ENCODE results near the gene CAPN1. TPM values are rescaled to one million over a fixed set of nuclear protein-coding genes. Genes with fewer than 3 reads are reported as not detected.

Gene CAPN1
- polyA plus RNA-seq, 4 donors = 107 to 218 (median 205) TPM

DNA sequence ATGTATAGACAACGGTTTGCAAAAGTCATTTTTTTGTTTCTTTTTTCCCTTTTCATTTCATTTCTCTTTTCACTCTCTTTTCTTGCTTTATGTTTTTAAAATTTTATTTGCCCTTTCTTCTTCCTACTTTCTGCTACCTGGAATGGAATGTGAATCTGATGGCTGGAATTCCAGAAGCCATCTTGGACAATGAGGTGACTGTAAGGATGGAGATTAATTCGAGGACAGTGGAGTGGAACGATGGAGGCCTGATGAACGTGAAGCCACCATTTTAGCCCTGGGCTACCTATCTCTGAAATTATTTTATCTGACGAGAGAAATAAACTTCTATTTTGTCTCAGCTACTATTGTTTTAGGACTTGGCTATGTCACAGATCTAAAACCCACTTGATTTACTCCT, 77.3 kb downstream of the CAPN1 start:
- no peaks in the 10 kb centered on the region for H3K9me3 ChIP-seq (ENCODE audit: control insufficient read depth in 2 of 2, insufficient read depth in 1 of 2, low read depth in 1 of 2, low read length in 1 of 2)
- H3K36me3 ChIP-seq (ENCODE audit: control insufficient read depth in 3 of 3, insufficient read depth in 2 of 3, low read depth in 1 of 3, low read length in 3 of 3) = no peaks in the 10 kb centered on the region
- H3K4me1 ChIP-seq (ENCODE audit: control insufficient read depth in 3 of 3, insufficient read depth in 2 of 3, low read depth in 1 of 3, low read length in 2 of 3) = peaks cover 0 to 9% (median 6%) of the 10 kb centered on the region in 3 donors
- no peak overlapping the region for H3K4me3 ChIP-seq (ENCODE audit: low read depth in 1 of 3, low read length in 3 of 3)
- H3K27me3 ChIP-seq (ENCODE audit: control insufficient read depth in 3 of 3, insufficient read depth in 3 of 3, low read length in 3 of 3) = no peaks in the 10 kb centered on the region
- DNase-seq (no peak), FAIRE-seq (no peak)
- H3K27ac ChIP-seq (ENCODE audit: low read depth in 1 of 3, low read length in 2 of 3) = no peak overlapping the region
- 76 to 83% (median 82%) methylated on average over 5 of the region's 5 CpGs for WGBS, 3 donors

DNA sequence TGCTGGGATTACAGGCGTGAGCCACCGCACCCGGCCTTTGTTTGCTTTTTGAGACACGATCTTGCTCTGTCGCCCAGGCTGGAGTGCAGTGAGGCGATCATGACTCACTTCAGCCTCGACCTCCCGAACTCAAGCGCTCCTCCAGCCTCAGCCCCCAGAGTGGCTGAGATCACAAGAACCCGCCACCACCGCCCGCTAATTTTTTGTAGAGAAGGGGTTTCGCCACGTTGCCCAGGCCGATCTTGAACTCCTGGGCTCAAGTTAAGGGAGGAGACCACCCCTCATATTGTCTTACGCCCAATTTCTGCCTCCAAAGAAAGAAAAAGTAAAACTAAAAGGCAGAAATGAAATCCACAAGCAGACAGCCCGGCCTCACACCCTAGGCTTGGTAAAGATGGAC, 78.6 kb downstream of the CAPN1 start:
- no peaks in the 10 kb centered on the region for H3K36me3 ChIP-seq (ENCODE audit: control insufficient read depth in 3 of 3, insufficient read depth in 2 of 3, low read depth in 1 of 3, low read length in 3 of 3)
- FAIRE-seq = no peak
- H3K27me3 ChIP-seq (ENCODE audit: control insufficient read depth in 3 of 3, insufficient read depth in 3 of 3, low read length in 3 of 3) = no peaks in the 10 kb centered on the region
- H3K27ac ChIP-seq (ENCODE audit: low read depth in 1 of 3, low read length in 2 of 3) = no peak overlapping the region
- whole genome bisulfite sequencing, 3 donors = 93 to 97% (median 96%) methylated on average over 17 of the region's 17 CpGs
- DNase-seq = no peak
- peaks cover 0 to 9% (median 6%) of the 10 kb centered on the region in 3 donors for H3K4me1 ChIP-seq (ENCODE audit: control insufficient read depth in 3 of 3, insufficient read depth in 2 of 3, low read depth in 1 of 3, low read length in 2 of 3)
- no peaks in the 10 kb centered on the region for H3K9me3 ChIP-seq (ENCODE audit: control insufficient read depth in 2 of 2, insufficient read depth in 1 of 2, low read depth in 1 of 2, low read length in 1 of 2)
- no peak overlapping the region for H3K4me3 ChIP-seq (ENCODE audit: low read depth in 1 of 3, low read length in 3 of 3)

DNA sequence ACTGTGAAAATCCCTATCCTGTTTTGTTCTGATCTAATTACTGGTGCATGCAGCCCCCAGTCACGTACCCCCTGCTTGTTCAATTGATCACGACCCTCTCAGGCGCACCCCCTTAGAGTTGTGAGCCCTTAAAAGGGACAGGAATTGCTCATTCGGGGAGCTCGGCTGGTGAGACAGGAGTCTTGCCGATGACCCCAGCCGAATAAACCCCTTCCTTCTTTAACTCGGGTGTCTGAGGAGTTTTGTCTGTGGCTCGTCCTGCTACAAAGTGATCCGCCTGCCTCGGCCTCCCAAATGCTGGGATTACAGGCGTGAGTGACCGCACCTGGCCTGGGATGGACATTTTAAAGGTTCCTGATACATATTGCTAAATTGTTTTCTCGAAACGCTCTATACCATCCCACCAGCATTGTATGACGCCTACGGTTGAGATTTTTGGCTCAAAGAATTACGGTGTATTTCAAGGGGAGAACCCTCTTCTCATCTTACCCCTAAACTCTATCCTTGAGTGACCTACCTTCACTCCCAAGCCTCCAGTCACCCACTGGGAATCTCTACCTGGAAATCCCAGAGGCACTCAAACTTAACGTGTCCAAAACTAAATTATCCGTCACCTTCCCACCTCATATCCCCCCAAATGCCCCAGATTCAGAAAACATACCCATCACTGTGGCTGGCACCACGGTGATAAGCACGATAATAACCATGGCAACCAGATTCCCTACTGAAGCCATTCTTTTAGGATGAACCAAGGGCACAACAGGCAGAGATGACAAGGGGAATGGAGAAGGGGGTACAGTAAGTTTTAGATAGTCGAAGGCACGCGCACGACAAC, 79.2 kb downstream of the CAPN1 start:
- Histone ChIP-seq H3K9me3 (ENCODE audit: control insufficient read depth in 2 of 2, insufficient read depth in 1 of 2, low read depth in 1 of 2, low read length in 1 of 2) (no peaks in the 10 kb centered on the region), H3K27me3 (ENCODE audit: control insufficient read depth in 3 of 3, insufficient read depth in 3 of 3, low read length in 3 of 3) (no peaks in the 10 kb centered on the region), H3K36me3 (ENCODE audit: control insufficient read depth in 3 of 3, insufficient read depth in 2 of 3, low read depth in 1 of 3, low read length in 3 of 3) (peaks cover 0 to 6% (median 0%) of the 10 kb centered on the region in 3 donors), H3K27ac (ENCODE audit: low read depth in 1 of 3, low read length in 2 of 3) (peak overlapping the region; percentile 67 to 89 (median 76)), H3K4me3 (ENCODE audit: low read depth in 1 of 3, low read length in 3 of 3) (peak overlapping the region; percentile 6 to 65 (median 65)), H3K4me1 (ENCODE audit: control insufficient read depth in 3 of 3, insufficient read depth in 2 of 3, low read depth in 1 of 3, low read length in 2 of 3) (peaks cover 0 to 9% (median 6%) of the 10 kb centered on the region in 3 donors)
- WGBS, 3 donors = 61 to 64% (median 63%) methylated on average over 26 of the region's 26 CpGs
- FAIRE-seq (no peak), DNase-seq (no peak)

Other genes with a start within 250 kb of the CAPN1 start
- gene GPHA2, start 246.0 kb upstream of the CAPN1 start, polyA plus RNA-seq = under 1 TPM in 2 of 4 donors, not detected in 2; 0.13 to 0.19 TPM
- gene MAJIN, start 209.8 kb upstream of the CAPN1 start, polyA plus RNA-seq = under 1 TPM in 1 of 4 donors, not detected in 3; 0.25 TPM
- gene BATF2, start 185.0 kb upstream of the CAPN1 start, polyA plus RNA-seq = 10 to 100 TPM in 2 of 4 donors, 1 to 10 TPM in 2; 8.1 to 22.7 (median 10.9) TPM
- gene ARL2, start 167.8 kb upstream of the CAPN1 start, polyA plus RNA-seq = 100 to 1,000 TPM in 1 of 4 donors, 10 to 100 TPM in 3; 72.0 to 121 (median 85.9) TPM
- 10 to 100 TPM; 23.2 to 46.6 (median 31.0) TPM for gene SNX15, start 154.5 kb upstream of the CAPN1 start, polyA plus RNA-seq
- 10 to 100 TPM in 2 of 4 donors, 1 to 10 TPM in 2; 6.9 to 18.1 (median 9.0) TPM for gene SAC3D1, start 140.7 kb upstream of the CAPN1 start, polyA plus RNA-seq
- 100 to 1,000 TPM in 2 of 4 donors, 10 to 100 TPM in 2; 26.5 to 436 (median 104) TPM for gene NAALADL1, start 123.4 kb upstream of the CAPN1 start, polyA plus RNA-seq
- 10 to 100 TPM in 2 of 4 donors, 1 to 10 TPM in 1, under 1 TPM in 1; 0.54 to 19.3 (median 8.8) TPM for gene CDCA5, start 97.9 kb upstream of the CAPN1 start, polyA plus RNA-seq
- gene ZFPL1, start 97.7 kb upstream of the CAPN1 start, polyA plus RNA-seq = 10 to 100 TPM; 40.5 to 65.8 (median 53.7) TPM
- 100 to 1,000 TPM; 111 to 159 (median 136) TPM for gene VPS51, start 85.7 kb upstream of the CAPN1 start, polyA plus RNA-seq
- 10 to 100 TPM; 21.1 to 64.6 (median 40.3) TPM for gene TM7SF2, start 70.1 kb upstream of the CAPN1 start, polyA plus RNA-seq
- gene ZNHIT2, start 64.2 kb upstream of the CAPN1 start, polyA plus RNA-seq = 10 to 100 TPM in 3 of 4 donors, 1 to 10 TPM in 1; 7.7 to 13.6 (median 13.0) TPM
- 1,000 to 10,000 TPM in 2 of 4 donors, 100 to 1,000 TPM in 2; 960 to 1,177 (median 1,066) TPM for gene FAU, start 59.8 kb upstream of the CAPN1 start, polyA plus RNA-seq
- gene MRPL49, start 59.6 kb upstream of the CAPN1 start, polyA plus RNA-seq = 10 to 100 TPM; 35.2 to 65.7 (median 50.6) TPM
- gene SYVN1, start 47.4 kb upstream of the CAPN1 start, polyA plus RNA-seq = 10 to 100 TPM; 10.5 to 34.4 (median 19.5) TPM
- under 1 TPM in 1 of 4 donors, not detected in 3; 0.13 TPM for gene SPDYC, start 11.7 kb upstream of the CAPN1 start, polyA plus RNA-seq
- 10 to 100 TPM in 2 of 4 donors, 1 to 10 TPM in 2; 1.3 to 14.8 (median 9.1) TPM for gene POLA2, start 80.0 kb downstream of the CAPN1 start, polyA plus RNA-seq
- 10 to 100 TPM; 10.4 to 39.4 (median 25.7) TPM for gene CDC42EP2, start 132.9 kb downstream of the CAPN1 start, polyA plus RNA-seq
- 10 to 100 TPM; 12.5 to 45.0 (median 20.1) TPM for gene DPF2, start 151.9 kb downstream of the CAPN1 start, polyA plus RNA-seq
- gene TIGD3, start 172.8 kb downstream of the CAPN1 start, polyA plus RNA-seq = 1 to 10 TPM; 2.1 to 9.4 (median 3.8) TPM
- 10 to 100 TPM; 13.9 to 35.4 (median 22.1) TPM for gene SLC25A45, start 200.7 kb downstream of the CAPN1 start, polyA plus RNA-seq
- 10 to 100 TPM; 24.4 to 31.1 (median 26.9) TPM for gene FRMD8, start 204.7 kb downstream of the CAPN1 start, polyA plus RNA-seq
- 1,000 to 10,000 TPM in 2 of 4 donors, 100 to 1,000 TPM in 2; 256 to 3,420 (median 1,041) TPM for gene NEAT1, start 240.9 kb downstream of the CAPN1 start, polyA plus RNA-seq

All from small intestine (tissue), 7 donors.